CD4-positive, alpha-beta T cell treated with Interleukin-10 for 1 hour (primary cell): ENCODE data around the gene PCSK5.

ENCODE experiments used
- DNase-seq: peaks from one replicate; pipeline ENCODE4 v3.0.0-alpha.2; 2020

PCSK5 gene

GRCh38 chr9:76373173-76373783, 482.8 kb downstream of the PCSK5 start:
- DNase-seq, result no peak

DNA sequence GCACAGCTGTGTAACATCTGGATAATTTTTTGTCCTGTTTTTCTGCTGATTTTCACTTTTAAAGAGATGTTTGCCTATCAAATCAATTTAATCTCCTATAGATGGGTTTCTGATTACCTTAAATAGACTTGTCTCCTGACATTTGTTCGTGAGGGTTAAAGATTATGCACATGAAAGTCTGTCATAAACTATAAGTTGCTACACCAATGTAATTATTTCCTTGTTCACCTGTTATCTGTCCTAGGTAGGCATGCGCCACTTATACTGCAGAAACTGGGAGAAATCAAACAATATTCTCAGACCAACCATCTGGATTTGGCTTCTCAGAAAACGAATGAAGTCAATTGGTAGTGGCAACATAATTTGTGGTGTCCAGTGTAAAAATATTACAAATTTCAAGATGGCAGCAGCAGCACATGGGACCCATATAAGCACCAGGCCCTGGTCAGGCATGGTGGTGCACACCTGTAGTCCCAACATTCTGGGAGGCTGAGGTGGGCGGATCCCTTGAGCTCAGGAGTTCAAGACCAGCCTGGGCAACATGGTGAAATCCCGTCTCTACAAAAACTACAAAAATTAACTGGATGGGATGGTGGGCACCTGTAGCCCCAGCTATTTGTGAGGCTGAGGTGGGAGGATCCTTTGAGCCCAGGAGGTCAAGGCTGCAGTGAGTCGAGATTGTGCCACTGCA, 483.5 kb downstream of the PCSK5 start:
- DNase-seq, result no peak

DNA sequence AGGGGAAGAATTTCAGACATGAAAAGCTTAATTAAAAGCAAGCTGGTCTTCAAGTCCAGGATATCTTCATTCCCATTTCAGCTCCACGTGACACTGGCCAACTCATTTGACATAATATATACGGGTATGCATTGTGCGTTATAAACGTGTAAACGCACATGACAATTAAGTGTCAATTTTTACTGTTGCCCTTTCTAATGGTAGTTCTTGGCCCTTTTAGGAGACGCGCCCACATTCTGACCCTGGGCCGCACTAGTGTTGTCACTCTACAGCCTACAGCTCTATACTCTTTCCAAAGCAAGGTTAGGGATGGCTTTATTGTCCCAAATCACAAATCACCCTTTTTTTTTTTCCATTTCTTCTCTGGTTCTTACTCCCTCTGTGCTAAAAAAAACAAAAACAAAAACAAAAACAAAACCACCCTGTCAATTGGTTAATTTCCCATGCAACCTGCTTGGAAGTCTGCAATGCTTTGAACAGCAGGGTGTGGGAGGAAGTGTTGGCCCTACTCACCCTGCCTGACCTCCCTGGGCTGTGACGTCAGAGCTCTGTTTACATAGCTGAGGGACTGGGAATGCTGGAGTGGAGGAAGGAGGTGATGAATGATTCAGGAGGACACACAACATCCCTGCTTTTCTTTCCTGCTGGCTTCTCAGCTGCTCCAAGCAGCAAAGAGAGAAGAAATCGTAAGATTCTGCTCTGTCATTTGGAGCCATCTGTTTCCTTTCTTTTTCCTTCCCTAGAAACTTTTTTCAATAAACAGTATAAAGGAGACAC, 484.5 kb downstream of the PCSK5 start:
- DNase-seq, result no peak

GRCh38 chr9:76377791-76378190, 487.3 kb downstream of the PCSK5 start:
- no peak for DNase-seq

GRCh38 chr9:76378367-76379073, 488.0 kb downstream of the PCSK5 start:
- no peak for DNase-seq

- DNase-seq, result no peak
Measured at GRCh38 chr9:76379494-76379893, 489.0 kb downstream of the PCSK5 start.

DNA sequence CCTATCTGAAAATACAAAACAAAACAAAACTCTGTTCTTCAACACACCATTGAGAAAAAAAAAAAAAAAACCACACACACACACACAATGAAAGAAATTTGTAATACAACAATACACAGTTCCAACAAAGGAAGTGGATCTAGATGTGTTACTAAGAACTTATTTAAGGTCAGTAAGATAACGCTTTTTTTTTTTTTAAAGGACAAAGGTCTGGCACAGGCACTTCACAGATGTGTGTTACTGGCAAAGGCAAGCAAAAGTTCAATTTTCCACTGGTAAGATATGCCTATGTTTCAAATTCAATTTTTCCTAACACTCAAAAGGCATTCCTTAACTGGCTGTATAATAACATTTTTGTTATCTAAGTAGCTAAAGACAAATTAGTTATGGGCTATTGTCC, 500.2 kb downstream of the PCSK5 start:
- DNase-seq, result no peak

- DNase-seq, result peak; percentile 93
Measured at GRCh38 chr9:76394195-76394959, 503.9 kb downstream of the PCSK5 start, which contains the start of gene RFK. RFK (minus strand) TSS chr9:76394426; CDS start chr9:76394171, 255 bp downstream.

DNA sequence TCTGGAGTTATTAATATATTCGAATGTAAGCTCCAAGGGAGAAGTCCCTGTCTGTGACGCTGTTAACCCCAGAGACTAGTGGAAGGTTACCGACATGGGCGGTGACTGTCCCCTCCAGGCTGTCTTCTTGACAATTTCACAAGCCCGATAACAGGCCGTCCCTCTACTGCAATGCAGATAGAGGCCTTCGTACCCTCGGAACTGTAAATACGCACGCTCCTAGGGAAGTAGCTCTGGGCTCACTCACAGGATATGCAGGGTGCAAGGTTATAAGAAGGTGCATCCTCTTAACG, 504.4 kb downstream of the PCSK5 start:
- DNase-seq, result peak; percentile 72

DNA sequence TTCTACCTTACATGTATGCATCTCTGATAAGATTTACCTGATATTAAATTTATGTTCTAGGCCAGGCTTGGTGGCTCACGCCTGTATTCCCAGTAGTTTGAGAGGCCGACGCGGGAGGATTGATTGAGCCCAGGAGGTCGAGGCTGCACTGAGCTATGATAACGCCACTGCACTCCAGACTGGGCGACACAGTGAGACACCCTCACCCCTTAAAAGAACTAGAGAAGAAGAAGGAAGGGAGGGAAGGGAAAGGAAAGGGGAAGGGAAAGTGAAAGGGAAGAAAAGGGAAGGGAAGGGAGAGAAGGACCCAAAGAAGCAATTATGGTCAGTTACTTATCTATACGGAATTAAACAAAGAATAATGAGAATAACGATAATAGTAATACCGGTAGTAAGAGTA, 504.9 kb downstream of the PCSK5 start:
- no peak for DNase-seq

DNA sequence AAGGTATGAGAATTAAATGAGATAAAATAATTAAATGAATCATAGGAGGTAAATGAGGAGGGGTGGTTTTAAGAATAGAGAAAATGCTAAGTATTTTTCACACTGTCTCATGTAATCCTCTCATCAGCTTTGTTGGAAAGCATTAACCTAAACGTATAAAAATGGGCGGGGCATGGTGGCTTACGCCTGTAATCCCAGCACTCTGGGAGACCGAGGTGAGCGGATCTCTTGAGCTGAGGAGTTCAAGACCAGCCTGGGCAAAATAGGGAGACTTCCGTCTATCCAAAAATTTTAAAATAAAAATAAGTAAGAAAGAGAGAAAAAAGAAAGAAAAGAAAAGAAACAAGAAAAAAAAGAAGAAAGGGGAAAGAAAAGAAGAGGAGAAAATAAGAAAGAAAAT, 505.7 kb downstream of the PCSK5 start:
- no peak for DNase-seq

- no peak for DNase-seq
Measured at GRCh38 chr9:76396597-76396996, 506.1 kb downstream of the PCSK5 start.

DNA sequence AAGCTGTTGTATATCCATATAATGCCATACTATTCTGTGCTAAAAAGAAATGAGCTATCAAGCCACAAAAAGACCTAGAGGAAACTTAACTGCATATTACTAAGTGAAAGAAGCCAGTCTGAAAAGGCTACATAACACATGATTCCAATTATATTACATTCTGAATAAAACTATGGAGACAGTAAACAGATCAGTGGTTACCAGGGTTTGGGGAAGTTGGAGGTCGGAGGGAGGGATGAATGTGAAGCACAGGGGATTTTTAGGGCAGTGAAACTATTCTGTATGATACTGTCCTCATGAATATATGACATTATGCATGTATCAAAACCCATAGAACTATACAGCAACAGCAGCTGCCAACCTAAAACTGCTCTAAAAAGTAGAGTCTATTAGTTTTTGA, 509.4 kb downstream of the PCSK5 start:
- no peak for DNase-seq

- DNase-seq, result no peak
Measured at GRCh38 chr9:76400534-76401096, 510.1 kb downstream of the PCSK5 start.

GRCh38 chr9:76401176-76401575, 510.7 kb downstream of the PCSK5 start:
- no peak for DNase-seq

DNA sequence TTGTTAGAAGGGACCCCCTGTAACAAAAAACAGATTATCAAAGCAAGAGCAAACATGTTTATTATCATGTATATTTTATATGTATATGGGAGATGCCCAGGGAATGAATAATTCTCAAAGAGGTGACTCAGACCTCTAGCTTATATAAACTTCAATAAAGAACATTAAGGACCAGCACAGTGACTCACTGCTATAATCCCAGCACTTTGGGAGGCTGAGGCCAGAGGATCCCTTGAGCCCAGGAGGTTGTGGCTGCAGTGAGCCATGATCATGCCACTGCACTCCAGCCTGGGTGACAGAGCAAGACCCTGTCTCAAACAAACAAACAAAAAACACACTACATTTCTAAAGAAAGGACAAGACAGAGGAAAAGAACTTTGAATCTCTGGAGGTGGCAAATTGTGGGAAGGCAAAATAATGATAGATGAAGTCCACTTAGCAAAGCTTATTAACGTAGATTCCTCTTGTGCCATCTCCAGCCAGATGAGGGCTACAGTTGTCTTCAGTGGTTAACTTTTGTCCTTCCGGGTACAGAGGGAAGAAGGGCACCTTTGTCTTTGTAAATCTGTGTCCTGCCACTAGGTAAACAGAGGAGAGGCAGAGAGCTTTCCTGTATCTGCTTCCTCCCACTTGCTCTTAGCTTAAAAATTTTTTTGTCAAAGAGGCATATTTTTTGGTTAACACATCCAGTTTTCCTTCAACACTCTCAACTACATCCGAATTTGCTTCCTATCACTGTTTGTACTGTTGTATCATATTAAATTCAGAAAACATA, 511.3 kb downstream of the PCSK5 start:
- DNase-seq, result no peak

- peak; percentile 65 for DNase-seq
Measured at GRCh38 chr9:76403352-76403751, 512.9 kb downstream of the PCSK5 start.

DNA sequence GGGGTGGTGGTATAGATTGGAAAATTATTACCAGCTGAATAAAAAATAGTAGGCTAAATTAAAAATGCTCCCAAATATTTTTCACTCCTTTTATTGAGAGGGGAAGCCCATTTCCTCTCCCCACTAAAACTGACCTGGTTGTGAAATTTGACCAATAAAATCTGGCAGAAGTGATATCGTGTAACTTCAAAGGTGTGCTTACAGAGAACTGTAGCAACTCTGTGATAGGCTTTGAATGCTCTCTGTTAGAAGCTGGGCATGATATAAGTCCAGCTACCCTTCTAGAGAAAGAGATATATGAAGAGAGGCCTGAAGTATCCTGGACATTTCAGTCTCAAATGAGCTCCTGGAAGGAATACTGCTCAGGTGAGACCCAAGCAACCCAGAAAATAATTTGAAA, 513.9 kb downstream of the PCSK5 start:
- no peak for DNase-seq

DNA sequence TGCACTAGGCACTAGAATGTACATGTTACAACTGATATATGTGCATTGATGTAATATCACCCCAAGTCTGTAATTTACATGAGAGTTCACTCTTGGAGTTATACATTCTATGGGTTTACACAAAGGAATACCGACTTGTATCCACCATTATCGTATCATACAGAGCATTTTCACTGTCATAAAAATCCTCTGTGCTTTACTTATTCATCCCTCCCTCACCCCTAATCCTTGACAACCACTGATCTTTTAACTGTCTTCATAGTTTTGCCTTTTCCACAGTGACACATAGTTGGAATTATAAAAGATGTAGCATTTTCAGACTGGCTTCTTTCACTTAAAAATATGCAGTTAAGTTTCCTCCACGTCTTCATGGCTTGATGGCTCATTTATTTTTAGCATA, 514.9 kb downstream of the PCSK5 start:
- DNase-seq, result no peak

GRCh38 chr9:76405868-76406267, 515.4 kb downstream of the PCSK5 start:
- no peak for DNase-seq
